RWPE2 (cell line): ENCODE results near the gene APOBR.
A peak's percentile ranks its signal among the peaks of the same experiment; 100 is the strongest.

Experiments
- ATAC-seq: fragments of 200-7000 bp; cut with Tn5 transposase; 3 replicates; pipeline ENCODE4 v1.9.1; 2021; ENCODE audit warnings: low read depth
- DNase-seq: peaks from one replicate; pipeline ENCODE4 v3.0.0-alpha.2; 2020; ENCODE audit warnings: low spot score
- H3K27ac ChIP-seq: fragments of 450-650 bp; 2 replicates; pipeline ENCODE4 v1.5.1; 2017; ENCODE audit warnings: mild to moderate bottlenecking; ENCODE audit not compliant: poor library complexity, severe bottlenecking
- H3K27me3 ChIP-seq: fragments of 250-450 bp; sonication (Bioruptor Pico); 2 replicates; pipeline ENCODE4 v1.5.1; 2021; ENCODE audit warnings: mild to moderate bottlenecking, moderate library complexity; ENCODE audit not compliant: insufficient read depth, poor library complexity, severe bottlenecking
- H3K36me3 ChIP-seq: fragments of 250-450 bp; sonication (Bioruptor Pico); 2 replicates; pipeline ENCODE4 v1.5.1; 2020; ENCODE audit warnings: low read depth, mild to moderate bottlenecking, moderate library complexity
- H3K4me1 ChIP-seq: fragments of 250-450 bp; sonication (Bioruptor Pico); 2 replicates; pipeline ENCODE4 v1.5.1; 2021; ENCODE audit warnings: mild to moderate bottlenecking, moderate library complexity; ENCODE audit not compliant: insufficient read depth, poor library complexity, severe bottlenecking
- H3K4me3 ChIP-seq: fragments of 250-450 bp; sonication (Bioruptor Pico); 2 replicates; pipeline ENCODE4 v1.5.1; 2021; ENCODE audit warnings: mild to moderate bottlenecking, moderate library complexity; ENCODE audit not compliant: severe bottlenecking
- H3K9me3 ChIP-seq: fragments of 250-450 bp; sonication (Bioruptor Pico); 2 replicates; pipeline ENCODE4 v1.5.1; 2021; ENCODE audit warnings: mild to moderate bottlenecking, moderate library complexity; ENCODE audit not compliant: severe bottlenecking
- TF ChIP-seq, protein P1 (sequence below): fragments of 450-650 bp; IDR thresholded peaks from one replicate; pipeline ENCODE4 v1.5.1; 2017; ENCODE audit warnings: mild to moderate bottlenecking, moderate library complexity; ENCODE audit not compliant: poor library complexity, severe bottlenecking

APOBR gene

DNA sequence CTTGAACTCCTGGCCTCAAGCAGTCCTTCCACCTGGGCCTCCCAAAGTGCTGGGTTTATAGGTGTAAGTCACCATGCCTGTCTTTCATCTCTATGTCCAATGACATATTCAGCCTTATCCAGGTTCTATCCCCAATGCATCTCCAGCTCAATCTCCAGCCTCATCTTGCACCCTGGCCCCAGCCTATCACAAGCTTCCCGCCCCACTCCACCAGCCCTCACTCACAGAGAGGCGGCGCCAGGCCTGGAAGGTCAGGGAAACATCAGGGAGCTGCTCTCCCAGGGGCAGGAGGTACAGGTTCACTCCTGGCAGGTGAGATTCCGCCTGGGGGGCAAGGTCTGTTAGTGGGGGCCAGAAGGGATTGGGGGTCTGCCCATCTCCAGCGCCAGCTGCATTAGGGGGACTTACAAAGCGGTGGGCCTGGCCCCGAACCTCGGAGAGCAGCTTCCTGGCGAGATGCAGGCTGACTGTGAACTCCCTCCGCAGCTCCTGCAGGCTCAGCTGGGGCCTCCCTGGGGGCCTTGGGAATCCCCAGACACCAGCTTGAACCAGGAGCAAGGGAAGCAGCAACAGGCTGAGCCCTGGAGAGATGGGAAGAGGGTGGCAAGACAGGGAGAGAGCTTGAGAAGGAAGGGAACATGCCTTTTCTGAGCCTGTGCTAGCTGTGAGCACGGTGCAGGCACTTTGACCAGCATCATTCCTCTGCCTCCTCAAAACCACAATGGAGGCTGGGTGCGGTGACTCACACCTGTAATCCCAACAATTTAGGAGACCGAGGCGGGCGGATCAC lies 9.2 kb downstream of the APOBR start:
- Histone ChIP-seq H3K36me3 (no peaks in the 10 kb centered on the region), H3K4me3 (no peak overlapping the region), H3K27me3 (no peaks in the 10 kb centered on the region), H3K9me3 (no peaks in the 10 kb centered on the region), H3K4me1 (no peaks in the 10 kb centered on the region), H3K27ac (no peak overlapping the region)
- ATAC-seq (peak; percentile 35; the same call in 2 of the 3 replicates), DNase-seq (no peak)
- TF ChIP-seq, protein P1, sequence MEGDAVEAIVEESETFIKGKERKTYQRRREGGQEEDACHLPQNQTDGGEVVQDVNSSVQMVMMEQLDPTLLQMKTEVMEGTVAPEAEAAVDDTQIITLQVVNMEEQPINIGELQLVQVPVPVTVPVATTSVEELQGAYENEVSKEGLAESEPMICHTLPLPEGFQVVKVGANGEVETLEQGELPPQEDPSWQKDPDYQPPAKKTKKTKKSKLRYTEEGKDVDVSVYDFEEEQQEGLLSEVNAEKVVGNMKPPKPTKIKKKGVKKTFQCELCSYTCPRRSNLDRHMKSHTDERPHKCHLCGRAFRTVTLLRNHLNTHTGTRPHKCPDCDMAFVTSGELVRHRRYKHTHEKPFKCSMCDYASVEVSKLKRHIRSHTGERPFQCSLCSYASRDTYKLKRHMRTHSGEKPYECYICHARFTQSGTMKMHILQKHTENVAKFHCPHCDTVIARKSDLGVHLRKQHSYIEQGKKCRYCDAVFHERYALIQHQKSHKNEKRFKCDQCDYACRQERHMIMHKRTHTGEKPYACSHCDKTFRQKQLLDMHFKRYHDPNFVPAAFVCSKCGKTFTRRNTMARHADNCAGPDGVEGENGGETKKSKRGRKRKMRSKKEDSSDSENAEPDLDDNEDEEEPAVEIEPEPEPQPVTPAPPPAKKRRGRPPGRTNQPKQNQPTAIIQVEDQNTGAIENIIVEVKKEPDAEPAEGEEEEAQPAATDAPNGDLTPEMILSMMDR: no peak

DNA sequence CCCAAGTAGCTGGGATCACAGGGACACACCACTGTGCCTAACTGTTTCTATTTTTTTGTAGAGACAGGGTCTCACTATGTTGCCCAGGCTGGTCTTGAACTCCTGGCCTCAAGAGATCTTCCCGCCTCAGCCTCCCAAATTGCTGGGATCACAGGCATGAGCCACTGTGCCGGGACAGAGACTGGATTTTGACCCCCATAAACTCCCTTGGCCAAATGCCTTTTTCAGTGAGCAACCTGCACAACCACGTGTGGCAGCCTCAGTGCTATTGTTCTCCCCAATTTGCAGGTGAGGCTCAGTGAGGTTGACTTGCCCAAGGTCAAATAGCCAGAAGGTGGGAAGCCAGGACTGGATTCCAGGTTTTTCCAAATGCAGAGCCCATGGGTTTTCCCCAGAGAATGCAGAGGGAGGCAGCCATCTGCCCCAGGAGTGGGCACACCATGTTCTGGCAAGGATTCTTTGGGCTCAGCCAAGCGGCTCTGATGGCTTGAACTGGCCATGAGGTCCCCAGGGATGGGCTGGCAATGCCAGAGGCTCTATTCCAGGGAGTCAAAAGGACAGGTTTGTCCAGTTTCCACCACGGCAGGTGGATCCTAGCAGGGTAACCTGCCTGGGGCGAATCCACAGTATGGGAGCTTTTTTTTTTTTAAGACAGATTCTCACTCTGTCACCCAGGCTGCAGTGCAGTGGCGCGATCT lies 10.4 kb downstream of the APOBR start:
- ATAC-seq (no peak), DNase-seq (no peak)
- TF ChIP-seq, protein P1: no peak
- Histone ChIP-seq H3K36me3 (no peaks in the 10 kb centered on the region), H3K9me3 (no peaks in the 10 kb centered on the region), H3K4me1 (no peaks in the 10 kb centered on the region), H3K4me3 (no peak overlapping the region), H3K27me3 (no peaks in the 10 kb centered on the region), H3K27ac (no peak overlapping the region)

DNA sequence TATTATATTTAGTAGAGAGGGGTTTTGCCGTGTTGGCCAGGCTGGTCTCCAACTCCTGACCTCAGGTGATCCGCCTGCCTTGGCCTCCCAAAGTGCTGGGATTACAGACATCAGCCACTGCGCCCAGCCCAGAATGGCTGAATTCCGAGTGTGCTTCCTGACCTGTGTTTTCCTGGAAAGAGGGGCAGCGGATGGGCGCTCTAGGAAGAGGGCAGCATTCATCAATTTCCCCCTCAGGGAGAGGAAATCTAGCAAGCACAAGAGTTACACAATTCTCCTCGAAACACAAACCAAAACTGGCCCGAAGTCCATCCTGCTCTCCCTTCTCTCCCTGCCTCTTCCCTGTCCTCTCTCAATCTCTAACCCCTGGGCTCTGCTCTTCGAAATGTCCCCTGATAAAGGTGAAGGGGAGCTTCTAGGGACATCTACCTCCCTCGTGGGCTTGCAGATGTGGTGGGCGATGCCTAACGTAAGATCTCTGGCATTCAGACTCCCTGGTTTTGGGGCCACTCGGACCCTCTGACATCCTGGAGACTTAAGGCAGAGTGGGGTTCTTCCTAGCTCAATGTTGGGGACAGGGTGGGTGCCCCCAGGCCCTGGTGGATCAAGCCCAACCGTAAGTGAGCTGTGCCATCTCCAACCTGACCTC lies 11.2 kb downstream of the APOBR start:
- no peaks in the 10 kb centered on the region for H3K36me3 ChIP-seq
- no peaks in the 10 kb centered on the region for H3K4me1 ChIP-seq
- H3K27me3 ChIP-seq: no peaks in the 10 kb centered on the region
- no peak overlapping the region for H3K27ac ChIP-seq
- DNase-seq (no peak), ATAC-seq (no peak)
- TF ChIP-seq, protein P1: no peak
- no peak overlapping the region for H3K4me3 ChIP-seq
- H3K9me3 ChIP-seq: no peaks in the 10 kb centered on the region

DNA sequence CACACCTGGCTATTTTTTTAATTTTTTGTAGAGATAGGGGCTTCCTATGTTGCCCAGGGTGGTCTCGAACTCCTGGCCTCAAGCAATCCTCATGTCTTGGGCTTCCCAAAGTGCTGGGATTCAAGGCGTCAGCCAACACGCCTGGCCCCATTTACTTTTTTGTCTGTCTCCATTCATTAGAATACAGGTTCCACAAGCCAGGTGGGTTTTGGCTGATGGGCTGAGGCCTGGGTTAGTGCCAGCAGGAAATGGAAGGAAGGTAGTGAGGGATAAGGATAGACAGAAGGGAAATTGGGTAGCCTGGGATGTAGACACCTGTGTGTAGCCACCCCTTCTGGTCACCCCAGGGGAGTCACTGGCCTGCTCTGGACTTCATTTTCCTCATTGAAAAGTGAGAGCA lies 16.6 kb downstream of the APOBR start:
- Histone ChIP-seq H3K9me3 (no peaks in the 10 kb centered on the region), H3K4me1 (no peaks in the 10 kb centered on the region), H3K27me3 (no peaks in the 10 kb centered on the region), H3K27ac (no peak overlapping the region), H3K36me3 (no peaks in the 10 kb centered on the region), H3K4me3 (no peak overlapping the region)
- ATAC-seq (no peak), DNase-seq (no peak)
- TF ChIP-seq, protein P1: no peak
